KMS-11 (cell line): ENCODE data around the gene C4orf54.

Experiments
- H2AFZ ChIP-seq: fragments of 200-600 bp; sonication (generic); 2 replicates; pipeline ENCODE4 v1.6.1; 2016; ENCODE audit warnings: antibody characterized with exemption, mixed run types, low read depth
- H3K27ac ChIP-seq: fragments of 200-600 bp; sonication (generic); 2 replicates; pipeline ENCODE4 v1.6.1; 2016; ENCODE audit warnings: mild to moderate bottlenecking, mixed run types
- H3K27me3 ChIP-seq: fragments of 200-600 bp; sonication (generic); 2 replicates; pipeline ENCODE4 v1.6.1; 2017; ENCODE audit warnings: mild to moderate bottlenecking, low read depth, mixed run types, moderate library complexity; ENCODE audit not compliant: insufficient read depth
- H3K36me3 ChIP-seq: fragments of 200-600 bp; sonication (generic); 2 replicates; pipeline ENCODE4 v1.6.1; 2017; ENCODE audit warnings: mild to moderate bottlenecking, mixed run types; ENCODE audit not compliant: insufficient read depth
- H3K4me1 ChIP-seq: fragments of 200-600 bp; sonication (generic); 2 replicates; pipeline ENCODE4 v1.6.1; 2016; ENCODE audit warnings: mild to moderate bottlenecking, low read depth, mixed run types; ENCODE audit not compliant: poor library complexity, severe bottlenecking
- H3K4me2 ChIP-seq: fragments of 200-600 bp; sonication (generic); 2 replicates; pipeline ENCODE4 v1.7.0; 2016; ENCODE audit warnings: mild to moderate bottlenecking, mixed run types
- H3K4me3 ChIP-seq: fragments of 200-600 bp; sonication (generic); IDR thresholded peaks from 2 replicates; pipeline ENCODE4 v1.6.1; 2017; ENCODE audit warnings: low read depth, low read length, mixed read lengths; ENCODE audit not compliant: insufficient read depth
- H3K79me2 ChIP-seq: fragments of 200-600 bp; sonication (generic); 2 replicates; pipeline ENCODE4 v1.6.1; 2016; ENCODE audit warnings: low read depth, mixed run types; ENCODE audit not compliant: insufficient read depth
- H3K9ac ChIP-seq: fragments of 200-600 bp; sonication (generic); 2 replicates; pipeline ENCODE4 v1.6.1; 2016; ENCODE audit warnings: mild to moderate bottlenecking, mixed run types
- H4K20me1 ChIP-seq: fragments of 200-600 bp; sonication (generic); 2 replicates; pipeline ENCODE4 v1.6.1; 2016; ENCODE audit warnings: mild to moderate bottlenecking, mixed run types; ENCODE audit not compliant: insufficient read depth
- TF ChIP-seq, protein P1 (sequence below): fragments of 200-600 bp; sonication (generic); conservative IDR thresholded peaks from 2 replicates; pipeline ENCODE4 v1.6.1; 2017; ENCODE audit warnings: low read depth, mild to moderate bottlenecking, antibody characterized with exemption, low read length, moderate library complexity, mixed read lengths

The C4orf54 gene

DNA sequence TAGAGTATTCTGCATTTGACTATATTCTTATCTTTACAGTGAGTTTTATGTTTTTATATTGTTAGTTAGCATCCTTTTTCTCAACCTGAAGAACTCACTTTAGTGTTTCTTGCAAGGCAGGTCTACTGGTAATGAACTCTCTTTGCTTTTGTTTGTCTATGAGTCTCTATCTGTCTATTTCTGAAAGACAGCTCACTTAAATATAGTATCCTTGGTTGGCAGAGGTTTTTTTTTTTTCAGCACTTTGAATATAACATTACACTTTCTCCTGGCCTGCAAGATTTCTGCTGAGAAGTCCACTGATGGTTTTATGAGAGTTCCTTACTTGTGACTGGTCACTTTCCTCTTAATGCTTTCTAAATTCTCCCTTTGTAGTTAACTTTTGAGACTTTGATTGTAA is 32.8 kb upstream of the C4orf54 start:
- H2AFZ ChIP-seq: no peak overlapping the region
- H3K4me2 ChIP-seq: no peak overlapping the region
- H3K4me3 ChIP-seq: no peak overlapping the region
- no peaks in the 10 kb centered on the region for H3K79me2 ChIP-seq
- H3K9ac ChIP-seq: no peak overlapping the region
- no peaks in the 10 kb centered on the region for H3K4me1 ChIP-seq
- no peaks in the 10 kb centered on the region for H3K36me3 ChIP-seq
- TF ChIP-seq, protein P1, sequence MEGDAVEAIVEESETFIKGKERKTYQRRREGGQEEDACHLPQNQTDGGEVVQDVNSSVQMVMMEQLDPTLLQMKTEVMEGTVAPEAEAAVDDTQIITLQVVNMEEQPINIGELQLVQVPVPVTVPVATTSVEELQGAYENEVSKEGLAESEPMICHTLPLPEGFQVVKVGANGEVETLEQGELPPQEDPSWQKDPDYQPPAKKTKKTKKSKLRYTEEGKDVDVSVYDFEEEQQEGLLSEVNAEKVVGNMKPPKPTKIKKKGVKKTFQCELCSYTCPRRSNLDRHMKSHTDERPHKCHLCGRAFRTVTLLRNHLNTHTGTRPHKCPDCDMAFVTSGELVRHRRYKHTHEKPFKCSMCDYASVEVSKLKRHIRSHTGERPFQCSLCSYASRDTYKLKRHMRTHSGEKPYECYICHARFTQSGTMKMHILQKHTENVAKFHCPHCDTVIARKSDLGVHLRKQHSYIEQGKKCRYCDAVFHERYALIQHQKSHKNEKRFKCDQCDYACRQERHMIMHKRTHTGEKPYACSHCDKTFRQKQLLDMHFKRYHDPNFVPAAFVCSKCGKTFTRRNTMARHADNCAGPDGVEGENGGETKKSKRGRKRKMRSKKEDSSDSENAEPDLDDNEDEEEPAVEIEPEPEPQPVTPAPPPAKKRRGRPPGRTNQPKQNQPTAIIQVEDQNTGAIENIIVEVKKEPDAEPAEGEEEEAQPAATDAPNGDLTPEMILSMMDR: no peak
- no peaks in the 10 kb centered on the region for H4K20me1 ChIP-seq
- H3K27ac ChIP-seq: no peak overlapping the region
- no peaks in the 10 kb centered on the region for H3K27me3 ChIP-seq

DNA sequence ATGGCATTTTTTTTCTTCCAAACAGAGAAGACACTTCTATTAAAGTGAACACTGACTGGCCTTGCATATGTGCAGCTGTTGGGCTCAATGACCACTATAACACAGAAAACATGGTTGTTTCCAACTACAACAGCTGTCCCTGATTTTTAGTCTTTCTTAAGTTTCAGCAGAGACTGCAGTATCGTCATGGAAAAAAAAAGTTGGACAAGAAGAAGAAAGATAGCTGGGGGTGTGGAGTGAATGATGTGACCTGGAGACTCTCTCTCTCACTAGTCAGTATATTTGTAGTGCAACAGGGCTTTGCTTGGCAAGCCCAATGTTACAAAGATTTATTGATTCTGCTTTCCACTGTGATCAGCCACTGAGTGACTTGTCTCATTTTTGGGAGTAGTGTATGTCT is 29.5 kb upstream of the C4orf54 start:
- no peaks in the 10 kb centered on the region for H3K4me1 ChIP-seq
- H3K36me3 ChIP-seq: no peaks in the 10 kb centered on the region
- H2AFZ ChIP-seq: no peak overlapping the region
- H3K27me3 ChIP-seq: no peaks in the 10 kb centered on the region
- H4K20me1 ChIP-seq: no peaks in the 10 kb centered on the region
- TF ChIP-seq, protein P1: no peak
- H3K79me2 ChIP-seq: no peaks in the 10 kb centered on the region
- no peak overlapping the region for H3K4me3 ChIP-seq
- no peak overlapping the region for H3K27ac ChIP-seq
- H3K9ac ChIP-seq: no peak overlapping the region
- no peak overlapping the region for H3K4me2 ChIP-seq

DNA sequence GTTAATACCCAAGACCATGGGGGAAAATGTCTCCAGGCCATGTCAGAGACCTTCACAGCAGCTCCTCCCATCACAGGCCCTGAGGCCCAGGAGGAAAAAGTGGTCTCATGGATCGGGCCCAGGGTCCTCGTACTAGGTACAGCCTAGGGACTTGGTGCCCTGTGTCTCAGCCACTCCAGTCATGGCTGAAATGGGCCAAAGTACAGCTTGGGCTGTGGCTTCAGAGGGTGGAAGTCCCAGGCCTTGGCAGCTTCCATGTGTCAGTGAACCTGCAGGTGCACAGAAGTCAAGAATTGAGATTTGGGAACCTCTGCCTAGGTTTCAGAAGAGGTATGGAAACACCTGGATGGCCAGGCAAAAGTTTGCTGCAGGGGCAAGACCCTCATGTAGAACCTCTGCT is 27.6 kb upstream of the C4orf54 start:
- Histone ChIP-seq H3K27me3 (no peaks in the 10 kb centered on the region), H3K4me2 (no peak overlapping the region), H3K4me3 (no peak overlapping the region), H3K4me1 (no peaks in the 10 kb centered on the region), H3K79me2 (no peaks in the 10 kb centered on the region), H4K20me1 (no peaks in the 10 kb centered on the region), H3K36me3 (no peaks in the 10 kb centered on the region), H3K9ac (no peak overlapping the region), H2AFZ (no peak overlapping the region), H3K27ac (no peak overlapping the region)
- TF ChIP-seq, protein P1: no peak

DNA sequence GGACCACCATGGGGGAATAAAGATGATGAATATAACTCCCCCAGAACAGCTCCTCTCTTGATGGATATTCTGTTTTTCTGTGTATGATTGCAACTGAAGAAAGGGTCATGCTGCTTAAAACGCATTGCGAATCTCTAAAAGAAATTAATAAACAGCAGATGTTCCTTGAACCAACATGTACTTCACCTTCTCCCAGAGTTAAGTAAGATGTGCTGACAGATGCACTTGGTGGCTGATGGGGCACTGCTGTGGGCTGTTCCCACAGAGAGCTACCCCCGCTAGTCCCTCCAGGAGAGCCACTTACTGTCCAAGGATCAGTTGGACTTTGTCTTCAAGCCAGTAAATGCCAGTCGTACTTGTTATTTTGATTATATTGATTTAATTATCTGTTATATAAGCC is 26.3 kb upstream of the C4orf54 start:
- TF ChIP-seq, protein P1: no peak
- H3K4me3 ChIP-seq: no peak overlapping the region
- no peaks in the 10 kb centered on the region for H3K79me2 ChIP-seq
- no peaks in the 10 kb centered on the region for H3K27me3 ChIP-seq
- H2AFZ ChIP-seq: no peak overlapping the region
- no peak overlapping the region for H3K27ac ChIP-seq
- H3K36me3 ChIP-seq: no peaks in the 10 kb centered on the region
- H4K20me1 ChIP-seq: no peaks in the 10 kb centered on the region
- H3K9ac ChIP-seq: no peak overlapping the region
- H3K4me1 ChIP-seq: no peaks in the 10 kb centered on the region
- H3K4me2 ChIP-seq: no peak overlapping the region

DNA sequence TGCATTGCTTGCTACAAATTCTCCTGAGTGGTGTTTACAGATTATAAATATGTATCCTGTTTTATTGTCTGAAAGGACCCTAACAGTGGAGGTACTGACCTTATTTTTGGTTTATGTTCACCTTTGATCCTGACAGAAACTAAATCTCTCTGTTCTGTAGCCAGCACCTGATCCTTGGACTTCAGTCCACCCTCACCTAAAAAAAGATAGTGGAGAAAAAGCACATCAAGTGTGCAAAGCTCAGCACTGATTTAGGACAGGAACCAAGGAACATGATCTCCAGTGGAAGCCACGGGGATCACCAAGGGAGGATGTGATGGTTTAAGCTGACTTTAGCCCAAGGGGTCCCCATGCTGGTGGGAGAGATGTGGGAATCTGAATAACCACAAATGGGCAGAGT is 22.3 kb upstream of the C4orf54 start:
- no peaks in the 10 kb centered on the region for H3K36me3 ChIP-seq
- H3K4me3 ChIP-seq: no peak overlapping the region
- H3K4me2 ChIP-seq: no peak overlapping the region
- no peaks in the 10 kb centered on the region for H3K79me2 ChIP-seq
- TF ChIP-seq, protein P1: no peak
- no peak overlapping the region for H3K27ac ChIP-seq
- H3K9ac ChIP-seq: no peak overlapping the region
- no peak overlapping the region for H2AFZ ChIP-seq
- no peaks in the 10 kb centered on the region for H3K4me1 ChIP-seq
- H4K20me1 ChIP-seq: no peaks in the 10 kb centered on the region
- no peaks in the 10 kb centered on the region for H3K27me3 ChIP-seq
